ENCODE results near the gene KLHL26. TPM values are rescaled to one million over a fixed set of nuclear protein-coding genes. Genes with fewer than 3 reads are reported as not detected.

Gene KLHL26
- total RNA-seq, 4 donors from 2014 or later = 7.0 to 15.7 (median 7.6) TPM

DNA sequence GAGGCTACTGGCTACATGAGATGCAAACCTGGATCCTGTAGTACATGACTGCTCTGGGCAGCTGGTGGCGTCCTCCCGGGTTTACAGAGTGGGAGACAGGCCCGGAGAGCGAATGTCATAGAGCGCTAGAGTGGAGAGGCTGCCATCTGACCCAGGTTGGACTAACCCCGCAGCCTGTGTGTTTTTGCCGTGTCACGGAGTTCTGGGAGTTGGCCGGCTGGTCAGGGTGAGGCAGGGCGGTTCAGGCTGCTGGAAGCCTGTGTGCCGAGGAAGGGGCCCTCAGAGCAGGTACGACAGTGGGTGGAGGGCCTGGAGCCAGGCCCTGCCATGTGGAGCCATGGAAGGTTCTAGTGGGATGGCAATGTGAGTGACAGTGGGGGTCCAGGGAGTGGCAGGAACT is 59.2 kb downstream of the KLHL26 start:
- H3K27me3 ChIP-seq = no peaks in the 10 kb centered on the region
- H3K36me3 ChIP-seq = no peaks in the 10 kb centered on the region
- TF ChIP-seq EP300 (IDR thresholded peaks at IDR 0.05; ENCODE audit: low read depth) = no peak
- no peak for TF ChIP-seq POLR2A (IDR thresholded peaks at IDR 0.05)
- TF ChIP-seq, protein P1, sequence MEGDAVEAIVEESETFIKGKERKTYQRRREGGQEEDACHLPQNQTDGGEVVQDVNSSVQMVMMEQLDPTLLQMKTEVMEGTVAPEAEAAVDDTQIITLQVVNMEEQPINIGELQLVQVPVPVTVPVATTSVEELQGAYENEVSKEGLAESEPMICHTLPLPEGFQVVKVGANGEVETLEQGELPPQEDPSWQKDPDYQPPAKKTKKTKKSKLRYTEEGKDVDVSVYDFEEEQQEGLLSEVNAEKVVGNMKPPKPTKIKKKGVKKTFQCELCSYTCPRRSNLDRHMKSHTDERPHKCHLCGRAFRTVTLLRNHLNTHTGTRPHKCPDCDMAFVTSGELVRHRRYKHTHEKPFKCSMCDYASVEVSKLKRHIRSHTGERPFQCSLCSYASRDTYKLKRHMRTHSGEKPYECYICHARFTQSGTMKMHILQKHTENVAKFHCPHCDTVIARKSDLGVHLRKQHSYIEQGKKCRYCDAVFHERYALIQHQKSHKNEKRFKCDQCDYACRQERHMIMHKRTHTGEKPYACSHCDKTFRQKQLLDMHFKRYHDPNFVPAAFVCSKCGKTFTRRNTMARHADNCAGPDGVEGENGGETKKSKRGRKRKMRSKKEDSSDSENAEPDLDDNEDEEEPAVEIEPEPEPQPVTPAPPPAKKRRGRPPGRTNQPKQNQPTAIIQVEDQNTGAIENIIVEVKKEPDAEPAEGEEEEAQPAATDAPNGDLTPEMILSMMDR (IDR thresholded peaks at IDR 0.05) = no peak
- no peak for TF ChIP-seq POLR2AphosphoS5 (IDR thresholded peaks at IDR 0.05)
- H3K9me3 ChIP-seq = no peaks in the 10 kb centered on the region
- DNase-seq = no peak
- WGBS, 2 donors (ENCODE audit: low coverage in 1 of 2) = 90% methylated on average over 12 of the region's 12 CpGs; no CpG with 5 or more reads in 1 of the 2 donors
- H3K27ac ChIP-seq = no peak overlapping the region
- H3K4me3 ChIP-seq = no peak overlapping the region
- intact Hi-C loops (cut with DNase I; ENCODE audit: low total_unique reads) (no loop called here), in situ Hi-C loops (cut with MboI; ENCODE audit: low pct_ligation_motif_present in 1 of 4, low pct_unique_long_range_greater_than_20kb in 1 of 4, low sequenced_read_pairs in 3 of 4) (no loop called here)
- H3K4me1 ChIP-seq = peaks cover 11 to 23% (median 15%) of the 10 kb centered on the region in 4 donors

DNA sequence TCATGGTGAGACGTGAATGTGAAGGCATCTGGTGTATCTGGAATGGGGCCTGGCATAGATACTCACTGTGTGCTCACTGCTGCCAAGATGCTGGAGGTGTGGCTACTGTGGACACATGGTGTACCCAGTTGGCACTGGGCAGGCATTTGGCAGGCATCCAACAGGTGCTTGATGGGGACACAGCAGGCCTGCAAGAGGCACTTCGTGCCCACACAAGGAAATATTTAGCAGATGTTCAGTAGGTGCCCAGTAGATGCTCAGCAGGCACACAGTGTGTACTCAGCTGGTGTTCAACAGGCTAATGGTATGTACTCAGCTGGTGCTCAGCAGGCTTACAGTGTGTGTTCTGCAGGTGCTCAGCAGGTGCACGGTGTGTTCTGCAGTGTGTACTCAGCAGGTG is 60.9 kb downstream of the KLHL26 start:
- in situ Hi-C loops (cut with MboI; ENCODE audit: low pct_ligation_motif_present in 1 of 4, low pct_unique_long_range_greater_than_20kb in 1 of 4, low sequenced_read_pairs in 3 of 4) = no loop called here
- no peaks in the 10 kb centered on the region for H3K36me3 ChIP-seq
- WGBS, 2 donors (ENCODE audit: low coverage in 1 of 2) = 62% methylated on average over 3 of the region's 3 CpGs; no CpG with 5 or more reads in 1 of the 2 donors

DNA sequence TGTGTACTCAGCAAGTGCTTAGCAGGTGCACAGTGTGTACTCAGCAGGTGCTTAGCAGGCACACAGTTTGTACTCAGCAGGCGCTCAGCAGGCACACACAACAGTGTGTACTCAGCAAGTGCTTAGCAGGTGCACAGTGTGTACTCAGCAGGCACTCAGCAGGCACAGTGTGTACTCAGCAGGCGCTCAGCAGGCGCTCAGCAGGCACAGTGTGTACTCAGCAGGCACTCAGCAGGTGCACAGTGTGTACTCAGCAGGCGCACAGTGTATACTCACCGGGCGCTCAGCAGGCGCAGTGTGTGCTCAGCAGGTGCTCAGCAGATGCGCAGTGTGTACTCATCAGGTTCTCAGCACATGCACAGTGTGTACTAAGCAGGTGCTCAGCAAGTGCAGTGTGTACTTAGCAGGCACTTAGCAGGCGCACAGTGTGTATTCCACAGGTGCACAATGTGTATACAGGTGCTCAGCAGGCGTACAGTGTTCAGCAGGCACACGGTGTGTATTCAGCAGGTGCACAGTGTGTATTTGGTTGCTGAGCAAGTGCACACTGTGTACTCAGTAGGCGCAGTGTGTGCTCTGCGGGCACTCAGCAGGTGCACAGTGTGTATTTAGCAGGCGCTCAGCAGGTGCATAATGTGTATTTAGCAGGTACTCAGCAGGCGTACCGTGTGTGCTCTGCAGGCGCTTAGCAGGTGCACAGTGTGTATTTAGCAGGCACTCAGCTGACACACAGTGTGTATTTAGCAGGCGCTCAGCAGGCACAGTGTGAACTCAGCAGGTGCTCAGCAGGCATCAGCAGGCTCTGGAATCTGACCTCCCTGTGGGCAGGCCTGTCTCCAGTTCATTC is 61.7 kb downstream of the KLHL26 start:
- Histone ChIP-seq H3K9me3 (no peaks in the 10 kb centered on the region), H3K36me3 (no peaks in the 10 kb centered on the region), H3K4me3 (no peak overlapping the region), H3K27me3 (no peaks in the 10 kb centered on the region), H3K27ac (no peak overlapping the region), H3K4me1 (peaks cover 13 to 28% (median 19%) of the 10 kb centered on the region in 4 donors)
- in situ Hi-C loops (cut with MboI; ENCODE audit: low pct_ligation_motif_present in 1 of 4, low pct_unique_long_range_greater_than_20kb in 1 of 4, low sequenced_read_pairs in 3 of 4) = no loop called here
- intact Hi-C loops (cut with DNase I; ENCODE audit: low total_unique reads) = no loop called here
- DNase-seq = no peak
- WGBS, 2 donors (ENCODE audit: low coverage in 1 of 2) = 90% methylated on average over 16 of the region's 18 CpGs; no CpG with 5 or more reads in 1 of the 2 donors
- no peak for TF ChIP-seq EP300 (IDR thresholded peaks at IDR 0.05; ENCODE audit: low read depth)
- TF ChIP-seq POLR2A (IDR thresholded peaks at IDR 0.05) = no peak
- TF ChIP-seq POLR2AphosphoS5 (IDR thresholded peaks at IDR 0.05) = no peak
- TF ChIP-seq, protein P1 (IDR thresholded peaks at IDR 0.05) = no peak

More for the DNA sequence above, 60.9 kb downstream of the KLHL26 start:
- Histone ChIP-seq H3K4me3 (no peak overlapping the region), H3K9me3 (no peaks in the 10 kb centered on the region), H3K4me1 (peaks cover 13 to 28% (median 19%) of the 10 kb centered on the region in 4 donors), H3K27ac (no peak overlapping the region), H3K27me3 (no peaks in the 10 kb centered on the region)
- peak; percentile 46 for DNase-seq
- intact Hi-C loops (cut with DNase I; ENCODE audit: low total_unique reads) = no loop called here
- TF ChIP-seq POLR2AphosphoS5 (IDR thresholded peaks at IDR 0.05) (no peak), EP300 (IDR thresholded peaks at IDR 0.05; ENCODE audit: low read depth) (no peak), POLR2A (IDR thresholded peaks at IDR 0.05) (no peak)
- TF ChIP-seq, protein P1 (IDR thresholded peaks at IDR 0.05) = no peak

DNA sequence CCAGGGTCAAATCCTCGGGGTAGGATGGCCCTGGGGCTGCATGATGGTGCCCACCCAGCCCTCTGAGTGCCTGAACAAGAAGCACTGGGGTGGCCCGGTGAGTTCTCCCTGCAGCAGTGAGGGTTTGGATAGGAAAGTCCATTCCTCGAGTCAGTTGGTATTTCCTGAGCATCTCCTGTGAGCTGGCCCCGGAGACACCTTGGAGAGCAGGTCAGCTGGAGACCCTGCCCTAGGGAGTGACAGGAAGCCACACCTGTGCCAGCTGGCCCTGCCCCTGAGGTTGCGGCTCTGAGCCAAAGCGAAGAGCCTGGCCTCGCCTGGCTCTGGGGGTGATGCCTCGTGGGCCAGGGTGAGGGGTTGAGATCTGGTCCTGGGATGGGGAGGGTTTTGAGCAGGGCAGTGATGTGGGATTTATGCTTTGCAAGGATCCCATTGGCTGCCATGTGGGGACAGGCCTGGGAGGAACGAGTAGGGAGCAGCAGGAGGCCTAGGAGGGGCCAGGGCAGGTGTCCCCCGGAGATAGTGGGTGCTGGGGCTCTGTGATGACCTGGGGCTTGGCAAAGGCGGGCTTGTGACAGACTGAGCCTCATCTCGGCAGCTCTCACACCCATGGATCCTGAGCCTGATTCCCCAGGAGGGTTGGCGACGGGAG is 62.7 kb downstream of the KLHL26 start:
- 59 to 60% methylated on average over 1 to 14 of the region's 14 CpGs for WGBS, 2 donors (ENCODE audit: low coverage in 1 of 2)
- Histone ChIP-seq H3K27ac (peak overlapping the region; percentile 72 to 90 (median 79)), H3K4me1 (peaks cover 13 to 28% (median 19%) of the 10 kb centered on the region in 4 donors), H3K27me3 (no peaks in the 10 kb centered on the region), H3K4me3 (peak overlapping the region in 1 of 4 donors; percentile 46), H3K9me3 (no peaks in the 10 kb centered on the region), H3K36me3 (no peaks in the 10 kb centered on the region)
- in situ Hi-C loops (cut with MboI; ENCODE audit: low pct_ligation_motif_present in 1 of 4, low pct_unique_long_range_greater_than_20kb in 1 of 4, low sequenced_read_pairs in 3 of 4) = no loop called here
- TF ChIP-seq POLR2AphosphoS5 (IDR thresholded peaks at IDR 0.05) (no peak), EP300 (IDR thresholded peaks at IDR 0.05; ENCODE audit: low read depth) (no peak), POLR2A (IDR thresholded peaks at IDR 0.05) (no peak)
- TF ChIP-seq, protein P1 (IDR thresholded peaks at IDR 0.05) = no peak
- DNase-seq = peak; percentile 42
- intact Hi-C loops (cut with DNase I; ENCODE audit: low total_unique reads) = no loop called here

All from transverse colon (tissue), 4 donors.